Right atrium auricular region (tissue), 2 donors: ENCODE results near the gene UBL7. TPM values are rescaled to one million over a fixed set of nuclear protein-coding genes. Genes with fewer than 3 reads are reported as not detected.

Source experiments
- DNase-seq: peaks from one replicate; pipeline ENCODE4 v3.0.0-alpha.2; 2019; ENCODE audit warnings: low spot score
- H3K27ac ChIP-seq, 2 donors: fragments of 200-600 bp; sonication (generic); 1 replicate in 1 of 2; 2 replicates in 1 of 2; pipeline ENCODE4 v1.5.1; 2016 to 2019
- H3K27me3 ChIP-seq, 2 donors: fragments of 200-600 bp; sonication (generic); one replicate each; pipeline versions ENCODE4 v1.5.1 to v1.6.0; 2017 to 2019
- H3K36me3 ChIP-seq: fragments of 200-600 bp; sonication (generic); one replicate; pipeline ENCODE4 v1.5.1; 2016
- H3K4me1 ChIP-seq, 2 donors: fragments of 200-600 bp; sonication (generic); one replicate each; pipeline versions ENCODE4 v1.5.1 to v1.6.0; 2017 to 2019
- H3K4me3 ChIP-seq, 2 donors: fragments of 200-600 bp; sonication (generic); 1 replicate in 1 of 2; 2 replicates in 1 of 2; pipeline ENCODE4 v1.5.1; 2017 to 2019; ENCODE audit warnings: mild to moderate bottlenecking in 1 of 2, moderate library complexity in 1 of 2
- H3K9me3 ChIP-seq, 2 donors: fragments of 200-600 bp; sonication (generic); one replicate each; pipeline ENCODE4 v1.5.1; 2019
- total RNA-seq, 2 donors: library from RNA; depleted of rRNA; stranded (reverse); fragments of >200 nt; gene quantifications; one replicate each; pipeline ENCODE4 v1.1.0, GENCODE V29; 2016
- TF ChIP-seq, protein P1 (sequence below), 2 donors: fragments of 200-600 bp; sonication (generic); IDR thresholded peaks; one replicate each; pipeline ENCODE4 v1.5.1; 2019; ENCODE audit warnings: antibody characterized with exemption in 2 of 2

Gene UBL7
- total RNA-seq, 2 donors from 2014 or later = 65.4 to 68.2 TPM

DNA sequence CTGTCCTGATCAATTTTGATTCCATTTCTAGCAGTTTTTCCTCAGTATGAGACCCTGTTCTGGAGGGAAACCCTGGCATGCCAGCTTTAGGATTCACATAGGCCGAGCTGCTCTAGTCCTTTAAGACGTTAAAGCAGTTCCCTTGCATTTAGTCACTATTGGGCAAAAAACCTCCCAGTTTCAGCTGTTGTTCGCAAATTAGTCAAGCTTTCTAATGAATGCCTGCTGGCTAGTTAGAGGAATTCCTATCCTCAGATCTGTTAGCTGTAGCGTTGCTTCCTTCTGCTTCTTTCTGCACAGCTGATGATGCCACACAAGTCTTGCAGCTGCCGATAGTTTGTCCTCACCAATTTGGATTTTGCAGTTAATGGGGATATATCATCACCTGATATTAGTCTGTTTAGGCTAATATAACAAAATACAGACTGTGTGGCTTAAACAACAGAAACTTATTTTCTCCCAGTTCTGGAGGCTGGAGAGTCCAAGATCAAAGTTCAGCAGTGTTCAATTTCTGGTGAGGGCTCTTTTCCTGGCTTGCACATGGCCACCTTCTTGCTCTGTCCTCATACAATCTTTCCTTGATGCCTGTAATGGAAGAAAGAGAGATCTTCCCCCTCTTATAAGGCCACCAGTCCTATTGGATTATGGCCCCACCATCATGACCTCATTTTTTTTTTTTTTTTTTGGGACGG, 7.5 kb upstream of the UBL7 start:
- no peaks in the 10 kb centered on the region for H3K4me1 ChIP-seq
- no peak for DNase-seq
- H3K9me3 ChIP-seq = no peaks in the 10 kb centered on the region
- TF ChIP-seq, protein P1, sequence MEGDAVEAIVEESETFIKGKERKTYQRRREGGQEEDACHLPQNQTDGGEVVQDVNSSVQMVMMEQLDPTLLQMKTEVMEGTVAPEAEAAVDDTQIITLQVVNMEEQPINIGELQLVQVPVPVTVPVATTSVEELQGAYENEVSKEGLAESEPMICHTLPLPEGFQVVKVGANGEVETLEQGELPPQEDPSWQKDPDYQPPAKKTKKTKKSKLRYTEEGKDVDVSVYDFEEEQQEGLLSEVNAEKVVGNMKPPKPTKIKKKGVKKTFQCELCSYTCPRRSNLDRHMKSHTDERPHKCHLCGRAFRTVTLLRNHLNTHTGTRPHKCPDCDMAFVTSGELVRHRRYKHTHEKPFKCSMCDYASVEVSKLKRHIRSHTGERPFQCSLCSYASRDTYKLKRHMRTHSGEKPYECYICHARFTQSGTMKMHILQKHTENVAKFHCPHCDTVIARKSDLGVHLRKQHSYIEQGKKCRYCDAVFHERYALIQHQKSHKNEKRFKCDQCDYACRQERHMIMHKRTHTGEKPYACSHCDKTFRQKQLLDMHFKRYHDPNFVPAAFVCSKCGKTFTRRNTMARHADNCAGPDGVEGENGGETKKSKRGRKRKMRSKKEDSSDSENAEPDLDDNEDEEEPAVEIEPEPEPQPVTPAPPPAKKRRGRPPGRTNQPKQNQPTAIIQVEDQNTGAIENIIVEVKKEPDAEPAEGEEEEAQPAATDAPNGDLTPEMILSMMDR (IDR thresholded peaks at IDR 0.05) = no peak
- no peaks in the 10 kb centered on the region for H3K27me3 ChIP-seq
- no peaks in the 10 kb centered on the region for H3K36me3 ChIP-seq
- H3K27ac ChIP-seq = no peak overlapping the region
- H3K4me3 ChIP-seq = no peak overlapping the region

GRCh38 chr15:74466570-74466969, 5.6 kb upstream of the UBL7 start:
- TF ChIP-seq, protein P1 (IDR thresholded peaks at IDR 0.05) = no peak
- Histone ChIP-seq H3K4me1 (peaks cover 0 to 7% of the 10 kb centered on the region in 2 donors), H3K36me3 (no peaks in the 10 kb centered on the region), H3K4me3 (no peak overlapping the region), H3K27me3 (no peaks in the 10 kb centered on the region), H3K9me3 (no peaks in the 10 kb centered on the region), H3K27ac (no peak overlapping the region)
- DNase-seq = no peak

DNA sequence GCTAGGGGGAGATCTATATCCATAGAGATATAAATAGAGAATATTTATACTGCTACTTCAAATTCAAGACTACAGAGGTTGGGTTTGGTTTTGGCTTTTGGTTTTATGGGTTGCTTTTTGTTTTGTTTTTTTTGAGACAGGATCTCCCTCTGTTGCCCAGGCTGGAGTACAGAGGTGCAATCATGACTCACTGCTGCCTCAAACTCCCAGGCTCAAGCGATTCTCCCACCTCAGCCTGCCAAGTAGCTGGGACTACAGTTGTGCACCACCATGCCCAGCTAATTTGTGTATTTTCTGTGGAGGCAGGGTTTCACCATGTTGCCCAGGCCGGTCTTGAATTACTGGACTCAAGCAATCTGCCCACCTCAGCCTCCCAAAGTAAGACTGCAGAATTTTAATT, 3.9 kb upstream of the UBL7 start:
- no peak for DNase-seq
- H3K4me3 ChIP-seq = no peak overlapping the region

GRCh38 chr15:74464216-74464615, 3.3 kb upstream of the UBL7 start:
- Histone ChIP-seq H3K27ac (no peak overlapping the region), H3K4me1 (peaks cover 0 to 17% of the 10 kb centered on the region in 2 donors), H3K9me3 (no peaks in the 10 kb centered on the region), H3K27me3 (no peaks in the 10 kb centered on the region), H3K4me3 (no peak overlapping the region), H3K36me3 (no peaks in the 10 kb centered on the region)
- no peak for DNase-seq
- TF ChIP-seq, protein P1 (IDR thresholded peaks at IDR 0.05) = no peak

More for the DNA sequence above, 3.9 kb upstream of the UBL7 start:
- TF ChIP-seq, protein P1 (IDR thresholded peaks at IDR 0.05) = no peak
- no peak overlapping the region for H3K27ac ChIP-seq
- H3K36me3 ChIP-seq = no peaks in the 10 kb centered on the region
- H3K4me1 ChIP-seq = peaks cover 0 to 17% of the 10 kb centered on the region in 2 donors
- no peaks in the 10 kb centered on the region for H3K27me3 ChIP-seq
- no peaks in the 10 kb centered on the region for H3K9me3 ChIP-seq

- Histone ChIP-seq H3K4me3 (no peak overlapping the region), H3K27me3 (no peaks in the 10 kb centered on the region), H3K9me3 (no peaks in the 10 kb centered on the region), H3K36me3 (no peaks in the 10 kb centered on the region), H3K27ac (no peak overlapping the region), H3K4me1 (peaks cover 0 to 17% of the 10 kb centered on the region in 2 donors)
- no peak for DNase-seq
- TF ChIP-seq, protein P1 (IDR thresholded peaks at IDR 0.05) = no peak
These were observed 2.7 kb upstream of the UBL7 start for GRCh38 chr15:74463634-74464033.
